Esophagus muscularis mucosa (tissue), 4 donors: ENCODE data around the gene SLC24A3. TPM values are rescaled to one million over a fixed set of nuclear protein-coding genes. Genes with fewer than 3 reads are reported as not detected.

ENCODE experiments used
- DNase-seq: peaks from one replicate; pipeline ENCODE4 v3.0.0-alpha.2; 2017; ENCODE audit errors: extremely low spot score
- H3K27ac ChIP-seq, 4 donors: fragments of 200-600 bp; sonication (generic); replicated peaks in 1 of 4; 1 replicate in 3 of 4; 2 replicates in 1 of 4; pipeline ENCODE4 v1.5.1; 2016 to 2019; ENCODE audit warnings: mild to moderate bottlenecking in 1 of 4
- H3K27me3 ChIP-seq, 4 donors: fragments of 200-600 bp; sonication (generic); one replicate each; pipeline versions ENCODE4 v1.5.1 to v1.6.0; 2016 to 2019
- H3K36me3 ChIP-seq, 4 donors: fragments of 200-600 bp; sonication (generic); one replicate each; pipeline ENCODE4 v1.5.1; 2016 to 2019
- H3K4me1 ChIP-seq, 4 donors: fragments of 200-600 bp; sonication (generic); one replicate each; pipeline ENCODE4 v1.5.1; 2016 to 2019
- H3K4me3 ChIP-seq, 4 donors: fragments of 200-600 bp; sonication (generic); 1 replicate in 2 of 4; 2 replicates in 2 of 4; pipeline ENCODE4 v1.5.1; 2016 to 2019; ENCODE audit warnings: mild to moderate bottlenecking in 4 of 4, moderate library complexity in 1 of 4
- H3K9me3 ChIP-seq, 4 donors: fragments of 200-600 bp; sonication (generic); 1 replicate in 3 of 4; 2 replicates in 1 of 4; pipeline ENCODE4 v1.5.1; 2016 to 2019
- CTCF ChIP-seq, 3 experiments: fragments of 200-600 bp in 2 of 3; fragments of 450-650 bp in 1 of 3; sonication (generic) in 2 of 3; IDR thresholded peaks; one replicate each; pipeline ENCODE4 v1.5.1; 2017 to 2019; ENCODE audit warnings: antibody characterized with exemption in 3 of 3, mild to moderate bottlenecking in 2 of 3, moderate library complexity in 1 of 3
- EP300 ChIP-seq: sonication (generic); formaldehyde crosslinking; IDR thresholded peaks from one replicate; pipeline ENCODE4 v1.6.1; 2017; ENCODE audit warnings: antibody characterized with exemption
- POLR2A ChIP-seq: fragments of 450-650 bp; IDR thresholded peaks from one replicate; pipeline ENCODE4 v1.6.1; 2017; ENCODE audit warnings: antibody characterized with exemption, moderate library complexity, mild to moderate bottlenecking, low read depth
- POLR2AphosphoS5 ChIP-seq, 2 donors: sonication (generic); formaldehyde crosslinking; IDR thresholded peaks; one replicate each; pipeline ENCODE4 v1.6.1; 2017; ENCODE audit warnings: antibody characterized with exemption in 2 of 2
- WGBS: methylation state at CpG from one replicate; pipeline ENCODE4 v1.1.5; 2018; 5-methylcytosine and 5-hydroxymethylcytosine counted together
- intact Hi-C: fragments of 100-400 bp; cut with DNase I; formaldehyde crosslinking; loops from one replicate; pipeline ENCODE4 v1.15.1; 2023
- total RNA-seq, 4 donors: library from RNA; depleted of rRNA; stranded (reverse); fragments of >200 nt; gene quantifications; one replicate each; pipeline versions ENCODE4 v1.1.0 to v1.2.1, GENCODE V29; 2016

Gene SLC24A3
- total RNA-seq, 4 donors from 2014 or later, result 4.6 to 11.5 (median 6.6) TPM

GRCh38 chr20:19378058-19378457 lies 165.6 kb downstream of the SLC24A3 start:
- TF ChIP-seq POLR2A (no peak), POLR2AphosphoS5 (IDR thresholded peaks at IDR 0.05) (no peak), EP300 (no peak), CTCF (IDR thresholded peaks at IDR 0.05) (no peak)
- intact Hi-C loops, result no loop called here
- no peaks in the 10 kb centered on the region for H3K9me3 ChIP-seq
- no peaks in the 10 kb centered on the region for H3K36me3 ChIP-seq
- peaks cover 0 to 12% (median 9%) of the 10 kb centered on the region in 4 donors for H3K4me1 ChIP-seq
- H3K27ac ChIP-seq, result no peak overlapping the region
- no peak for DNase-seq
- H3K27me3 ChIP-seq, result no peaks in the 10 kb centered on the region
- WGBS, result 36% methylated on average over 3 of the region's 3 CpGs
- no peak overlapping the region for H3K4me3 ChIP-seq

DNA sequence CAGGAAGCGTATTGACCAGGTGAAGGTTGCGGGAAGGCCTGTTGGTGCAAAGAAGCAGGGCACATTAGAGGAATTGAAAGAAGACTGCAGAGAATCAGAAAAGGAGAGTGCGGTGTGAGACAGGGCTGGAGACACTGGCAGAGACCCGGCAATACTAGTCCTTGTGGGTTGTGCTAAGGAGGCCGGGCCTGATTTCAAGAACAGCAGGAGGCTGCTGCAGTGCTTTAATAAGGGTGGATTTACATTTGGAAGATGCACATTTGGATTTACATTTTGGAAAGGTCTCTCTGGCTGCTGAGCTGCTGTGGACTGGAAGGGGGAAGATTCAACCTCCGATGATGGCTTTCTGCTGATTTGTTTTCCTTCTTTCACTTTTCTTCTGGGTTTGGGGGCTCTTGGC lies 167.8 kb downstream of the SLC24A3 start:
- no peaks in the 10 kb centered on the region for H3K36me3 ChIP-seq
- H3K4me1 ChIP-seq, result peaks cover 0 to 12% (median 9%) of the 10 kb centered on the region in 4 donors
- peak; percentile 75 for DNase-seq
- H3K27ac ChIP-seq, result no peak overlapping the region
- intact Hi-C loops, result no loop called here
- TF ChIP-seq POLR2A (no peak), POLR2AphosphoS5 (IDR thresholded peaks at IDR 0.05) (no peak), EP300 (no peak), CTCF (IDR thresholded peaks at IDR 0.05) (no peak)
- H3K27me3 ChIP-seq, result no peaks in the 10 kb centered on the region
- 79% methylated on average over 6 of the region's 6 CpGs for WGBS
- H3K4me3 ChIP-seq, result no peak overlapping the region
- H3K9me3 ChIP-seq, result no peaks in the 10 kb centered on the region

DNA sequence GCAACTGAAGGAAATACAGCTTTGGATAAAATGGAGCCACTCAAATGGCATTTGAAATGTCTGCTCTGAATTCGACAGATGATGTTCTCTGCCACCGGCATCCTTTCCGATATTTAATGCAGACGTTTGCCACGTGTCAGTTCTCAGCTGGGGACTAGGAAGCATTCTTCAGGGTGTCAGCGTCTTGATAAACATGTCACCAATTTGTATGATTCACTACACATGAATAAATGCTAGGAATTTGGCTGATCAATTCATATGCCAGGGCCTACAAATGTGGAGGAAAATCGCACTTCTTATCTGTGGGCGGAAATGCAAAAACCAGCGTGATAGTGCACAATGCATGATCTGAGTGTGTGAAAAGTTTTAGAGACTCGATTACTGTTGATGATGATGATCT lies 169.5 kb downstream of the SLC24A3 start:
- no peak for TF ChIP-seq EP300
- no peak for TF ChIP-seq CTCF (IDR thresholded peaks at IDR 0.05)
- TF ChIP-seq POLR2A, result no peak
- no peak for TF ChIP-seq POLR2AphosphoS5 (IDR thresholded peaks at IDR 0.05)
- Histone ChIP-seq H3K4me3 (no peak overlapping the region), H3K27me3 (no peaks in the 10 kb centered on the region), H3K27ac (no peak overlapping the region), H3K9me3 (no peaks in the 10 kb centered on the region), H3K4me1 (peaks cover 0 to 12% (median 9%) of the 10 kb centered on the region in 4 donors), H3K36me3 (no peaks in the 10 kb centered on the region)
- intact Hi-C loops, result no loop called here
- peak; percentile 75 for DNase-seq
- WGBS, result 93% methylated on average over 10 of the region's 10 CpGs

GRCh38 chr20:19382386-19383340 lies 170.2 kb downstream of the SLC24A3 start:
- no peak overlapping the region for H3K4me3 ChIP-seq
- 80% methylated on average over 9 of the region's 9 CpGs for WGBS
- TF ChIP-seq EP300 (no peak), CTCF (IDR thresholded peaks at IDR 0.05) (no peak), POLR2AphosphoS5 (IDR thresholded peaks at IDR 0.05) (no peak), POLR2A (no peak)
- H3K27me3 ChIP-seq, result no peaks in the 10 kb centered on the region
- no peak overlapping the region for H3K27ac ChIP-seq
- peaks cover 0 to 9% (median 8%) of the 10 kb centered on the region in 4 donors for H3K4me1 ChIP-seq
- H3K36me3 ChIP-seq, result no peaks in the 10 kb centered on the region
- H3K9me3 ChIP-seq, result no peaks in the 10 kb centered on the region
- intact Hi-C loops, result no loop called here
- peak; percentile 31 for DNase-seq
